GM21381 (cell line): ENCODE measurements around the gene KCNQ1.

Source experiments
- ATAC-seq: cut with Tn5 transposase; IDR thresholded peaks from one replicate; pipeline ENCODE4 v1.9.1; 2021; ENCODE audit warnings: mild to moderate bottlenecking, moderate library complexity; ENCODE audit not compliant: unreplicated experiment

The KCNQ1 gene

DNA sequence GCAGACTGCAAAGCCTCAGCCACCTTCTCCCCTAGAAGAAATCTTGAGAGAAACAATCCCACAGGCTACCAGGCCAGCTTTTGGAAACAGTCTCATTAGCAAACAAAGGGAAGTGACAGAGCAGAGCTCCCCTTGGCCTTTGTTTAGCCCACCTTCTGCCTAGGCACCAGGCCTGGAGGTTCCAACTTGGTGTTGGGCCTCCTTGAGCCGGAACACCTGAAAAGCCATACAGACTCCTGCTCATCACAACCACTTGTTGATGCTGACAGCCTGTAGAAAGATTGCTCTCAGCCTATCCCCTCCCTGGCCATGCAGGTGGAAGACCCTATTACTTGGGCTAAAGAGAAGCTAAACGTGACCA, 228.4 kb downstream of the KCNQ1 start:
- no peak for ATAC-seq

DNA sequence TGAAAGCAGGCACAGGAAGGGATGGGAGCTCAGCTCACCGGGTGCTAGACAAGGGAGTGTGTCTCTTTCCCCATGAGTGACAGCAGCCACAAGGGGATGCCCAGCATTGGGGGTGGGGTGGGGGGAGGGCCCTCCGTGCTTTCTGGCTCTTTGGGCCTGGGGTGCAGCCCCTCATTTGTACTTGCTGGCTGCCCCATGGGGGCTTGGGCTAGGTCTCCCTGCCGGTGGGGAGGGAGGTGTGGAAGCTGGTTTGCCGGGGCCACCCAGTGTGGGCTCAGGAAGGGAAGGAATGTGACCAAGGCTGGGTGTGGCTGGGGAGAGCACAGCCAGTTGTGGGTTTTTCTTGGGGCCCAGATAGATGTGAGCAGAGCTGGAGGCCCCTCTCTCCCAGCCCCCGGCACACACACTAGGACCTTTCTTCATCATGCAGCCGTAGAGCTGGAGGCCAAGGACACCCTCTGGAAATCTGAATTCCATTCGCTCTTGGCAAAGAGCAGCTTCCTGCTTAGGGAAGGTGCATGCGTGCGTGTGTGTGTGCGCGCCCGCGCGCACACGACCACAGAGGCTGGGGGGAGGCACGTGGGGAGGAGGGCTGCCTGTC, 229.2 kb downstream of the KCNQ1 start:
- no peak for ATAC-seq

DNA sequence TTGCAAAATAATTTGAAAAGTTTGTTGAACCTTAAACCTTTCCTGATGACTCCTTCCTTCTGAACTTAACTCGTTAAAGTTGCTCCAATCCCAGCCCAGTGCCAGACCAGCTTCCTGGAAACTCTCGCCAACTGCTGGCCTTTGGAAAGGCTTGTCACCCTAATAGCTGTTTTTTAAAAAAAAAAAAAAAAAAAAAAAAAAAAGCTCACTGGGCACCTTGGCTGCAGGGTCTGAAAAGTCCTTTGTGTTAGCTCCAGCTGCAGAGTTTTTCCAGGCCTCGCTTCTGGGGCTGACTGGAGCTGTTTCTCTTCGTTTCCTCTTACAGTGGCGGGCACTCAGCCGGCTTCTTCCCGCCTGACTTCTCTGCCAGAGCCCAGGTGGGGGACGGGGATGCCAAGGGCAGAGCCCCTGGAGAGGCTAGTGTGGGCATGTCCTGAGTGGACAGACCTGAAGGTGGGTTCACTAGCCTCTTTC, 229.9 kb downstream of the KCNQ1 start:
- no peak for ATAC-seq

DNA sequence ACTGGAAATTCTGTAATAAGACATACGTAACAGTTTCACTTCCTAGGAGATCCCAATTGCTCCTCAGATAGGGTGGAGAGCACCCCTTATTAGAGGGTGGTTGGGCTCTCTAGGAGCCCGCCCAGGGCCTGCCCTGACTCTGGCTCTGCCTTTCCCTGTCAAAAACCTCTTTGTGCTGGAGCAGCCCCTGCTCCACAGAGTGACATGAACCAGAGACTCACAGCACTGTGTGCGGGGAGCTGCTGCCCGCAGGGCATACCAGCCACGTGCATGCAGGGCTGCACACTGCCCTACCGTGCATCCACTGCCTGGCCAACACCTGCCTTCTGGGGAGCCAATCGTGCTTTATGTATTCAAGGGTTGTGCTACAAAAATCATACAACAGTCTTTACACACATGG, 230.7 kb downstream of the KCNQ1 start:
- no peak for ATAC-seq

DNA sequence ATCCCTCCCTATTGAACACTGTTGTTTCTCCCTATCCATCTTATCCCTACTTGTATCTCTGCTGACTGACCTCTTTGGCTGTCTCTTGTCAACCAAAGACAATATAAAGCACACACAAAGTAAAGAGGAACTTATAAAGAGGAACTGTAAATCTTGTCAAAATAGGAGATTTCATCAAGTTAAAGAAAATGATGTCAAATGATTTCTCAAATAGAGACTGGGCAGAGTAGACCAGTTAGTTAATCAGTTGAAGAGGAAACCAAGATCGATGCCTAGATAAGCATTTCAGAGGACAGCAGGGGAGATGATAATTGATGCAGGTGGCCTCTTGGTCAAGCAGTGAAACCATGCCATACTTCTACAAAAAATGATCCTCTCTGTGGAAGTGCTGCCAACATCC, 232.3 kb downstream of the KCNQ1 start:
- ATAC-seq = no peak

DNA sequence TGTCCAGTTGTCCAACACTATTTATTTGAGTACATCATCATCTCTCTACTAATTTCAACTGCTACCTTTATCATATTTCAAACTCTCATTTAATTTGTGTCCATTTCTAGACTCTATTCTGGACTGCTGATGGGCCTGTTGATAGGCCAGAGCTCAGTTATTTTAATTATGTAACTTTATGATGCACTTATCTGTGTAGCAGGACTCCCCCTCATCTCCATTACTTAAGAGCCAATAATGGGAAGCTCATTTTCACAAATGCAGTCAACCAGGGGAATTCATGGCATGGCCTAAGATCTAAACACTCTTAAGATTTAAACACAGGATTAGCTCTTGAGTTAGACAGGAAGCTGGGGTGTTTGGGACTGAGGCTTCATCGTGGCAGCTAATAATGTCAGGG, 233.6 kb downstream of the KCNQ1 start:
- ATAC-seq = no peak

DNA sequence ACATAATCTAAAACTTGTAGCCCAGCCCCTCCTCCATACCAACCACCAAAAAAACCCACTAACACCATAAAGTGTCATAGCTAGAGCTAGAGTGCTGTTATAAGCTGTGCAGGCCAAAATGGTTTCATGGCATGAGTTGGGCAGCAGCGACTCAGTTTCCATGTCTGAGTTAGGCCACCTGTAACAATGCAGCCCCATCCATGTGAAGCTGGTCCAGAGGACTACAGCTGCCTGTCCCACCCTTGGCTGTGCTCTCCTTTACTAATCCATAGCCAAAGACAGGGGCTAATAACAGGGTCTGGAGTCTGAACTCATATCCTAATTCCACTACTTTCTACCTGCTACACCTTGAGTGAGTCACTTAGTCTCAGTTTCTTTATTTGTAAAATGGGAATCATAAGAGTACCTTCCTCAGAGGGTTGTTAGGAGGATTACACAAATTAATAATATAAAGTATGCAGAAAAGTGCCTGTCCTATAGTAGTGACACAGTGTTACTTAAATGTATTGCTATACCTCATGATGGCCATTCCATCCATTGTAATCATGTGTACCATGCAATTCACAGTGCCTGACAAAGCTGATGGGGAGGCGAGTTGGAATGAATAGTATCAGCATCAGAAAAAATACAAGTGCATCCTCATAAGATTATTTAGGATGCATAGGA, 234.3 kb downstream of the KCNQ1 start:
- ATAC-seq = no peak

DNA sequence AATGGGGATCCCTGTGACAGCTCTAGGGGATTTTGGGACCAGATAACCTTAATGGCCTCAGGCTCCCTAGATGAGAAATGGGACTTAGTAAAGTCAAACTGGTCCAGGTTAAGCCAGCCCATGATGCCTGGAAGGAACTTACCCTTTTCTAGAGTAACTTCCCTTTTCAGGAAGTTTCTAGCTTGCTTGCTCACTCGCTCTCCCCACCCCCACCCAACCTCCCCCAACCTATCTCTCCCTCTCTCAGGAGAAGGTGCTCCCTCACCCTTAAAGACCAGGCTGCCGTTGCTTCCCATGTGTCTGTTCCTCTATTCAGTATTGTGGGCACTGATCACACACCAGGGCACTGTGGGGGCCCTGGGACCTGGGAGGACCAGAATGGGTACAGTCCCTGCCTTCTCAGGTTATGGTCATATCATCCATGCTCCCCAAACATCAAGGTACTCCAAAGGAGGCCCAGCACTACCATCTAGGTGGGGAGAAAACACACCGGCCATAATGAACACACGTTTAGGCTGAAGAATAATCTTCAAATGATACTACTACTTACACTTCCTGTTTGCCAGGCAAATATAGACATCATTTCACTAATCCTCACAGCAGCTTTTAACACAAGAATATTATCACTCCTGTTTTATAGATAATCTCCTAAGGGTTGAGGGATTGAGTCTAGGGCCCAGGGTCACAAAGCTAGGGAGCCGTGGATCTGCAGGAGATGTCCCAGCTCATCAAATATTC, 236.8 kb downstream of the KCNQ1 start:
- no peak for ATAC-seq

DNA sequence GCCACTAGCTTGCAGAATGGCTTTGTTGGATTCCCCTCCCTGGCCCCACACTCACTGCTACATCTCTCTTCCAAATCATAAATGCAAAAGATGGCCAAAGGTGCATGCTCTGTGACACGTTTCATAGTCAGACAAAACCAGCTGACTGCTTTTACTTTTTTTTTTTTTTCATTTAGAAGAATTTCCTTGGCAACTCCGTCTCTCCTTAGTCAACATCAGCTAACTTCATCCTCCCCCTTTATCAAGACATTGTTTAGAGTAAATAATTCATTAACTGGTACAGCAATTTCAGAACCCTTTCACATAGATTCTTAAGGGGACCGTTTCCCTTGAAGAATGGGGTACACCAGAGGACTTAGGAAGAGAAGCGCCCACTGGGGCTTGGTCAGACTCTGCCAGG, 239.0 kb downstream of the KCNQ1 start:
- ATAC-seq = no peak

DNA sequence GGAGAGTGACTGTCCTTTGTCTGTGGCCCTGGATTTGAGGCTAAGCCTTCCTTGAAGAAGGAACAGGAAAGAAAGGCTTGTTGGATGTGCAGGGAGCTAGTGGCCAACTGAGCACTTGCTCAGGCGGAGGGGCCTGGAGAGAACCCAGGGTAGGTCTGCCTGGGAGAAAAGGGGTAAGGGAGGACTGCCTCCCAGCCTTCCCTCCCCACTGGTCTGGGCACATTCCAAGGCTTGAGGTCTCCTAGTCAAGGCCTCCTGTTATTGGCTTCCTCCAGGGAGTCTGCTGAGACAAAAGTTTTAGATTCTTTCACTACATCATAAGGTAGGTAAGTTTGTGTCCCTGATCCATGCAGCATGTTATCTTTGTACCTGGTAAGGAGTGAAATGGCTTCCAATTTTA, 239.8 kb downstream of the KCNQ1 start:
- ATAC-seq = no peak

DNA sequence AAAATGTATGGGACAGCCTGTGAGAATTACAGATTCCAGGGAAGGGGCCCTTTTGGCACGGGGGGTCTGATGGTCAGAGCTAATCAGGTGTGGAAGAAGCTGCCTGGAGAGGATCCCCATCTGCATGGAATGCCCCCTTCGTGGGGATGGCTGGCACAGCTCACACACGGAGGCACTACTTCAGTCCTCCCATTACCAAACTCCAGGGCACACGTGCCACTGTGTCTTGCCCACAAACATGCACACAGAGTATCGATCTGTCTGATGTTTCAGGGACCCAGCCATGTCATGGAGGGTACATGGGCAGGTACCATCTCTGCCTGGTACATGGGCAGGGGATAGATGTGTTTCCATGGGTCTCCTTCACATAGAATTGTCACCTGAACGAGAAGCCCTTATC, 240.2 kb downstream of the KCNQ1 start:
- no peak for ATAC-seq

DNA sequence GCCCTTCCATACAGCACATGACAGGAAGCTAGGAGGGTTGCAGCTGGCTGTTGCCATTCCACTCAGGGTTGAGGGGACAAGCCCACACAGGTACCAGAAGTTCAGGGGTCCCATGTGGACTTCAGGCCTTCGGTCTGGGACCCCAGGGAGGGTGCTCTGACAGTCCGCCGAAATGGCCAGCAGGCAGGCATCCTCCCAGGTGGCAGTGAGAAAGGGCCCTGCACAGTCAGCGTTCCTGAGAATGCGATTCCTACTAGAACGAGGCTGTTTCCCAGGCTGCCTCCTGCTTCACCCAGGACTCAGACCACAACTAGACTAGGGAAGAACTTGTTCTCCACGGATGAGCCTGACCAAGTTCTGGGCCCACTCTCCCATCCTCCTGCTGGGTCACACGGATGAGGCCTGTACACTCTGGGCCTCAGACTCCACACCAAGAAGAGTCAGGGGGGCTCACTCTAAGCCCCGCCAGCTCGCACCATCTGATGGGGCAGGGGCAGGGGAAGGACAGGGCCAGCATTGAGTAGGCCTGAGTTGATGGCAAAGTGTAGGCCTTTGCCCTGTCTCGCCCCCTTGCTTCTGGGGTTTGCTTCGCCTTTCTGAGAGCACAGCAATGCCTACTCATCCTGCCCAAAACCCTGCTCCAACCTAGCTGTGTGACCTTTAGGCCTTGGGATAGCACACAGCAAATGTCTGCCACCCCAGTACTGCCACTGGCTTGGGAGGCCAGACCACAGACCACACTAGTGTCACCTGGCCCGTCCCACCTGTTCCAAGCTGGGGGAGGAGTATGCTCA, 241.0 kb downstream of the KCNQ1 start:
- no peak for ATAC-seq

DNA sequence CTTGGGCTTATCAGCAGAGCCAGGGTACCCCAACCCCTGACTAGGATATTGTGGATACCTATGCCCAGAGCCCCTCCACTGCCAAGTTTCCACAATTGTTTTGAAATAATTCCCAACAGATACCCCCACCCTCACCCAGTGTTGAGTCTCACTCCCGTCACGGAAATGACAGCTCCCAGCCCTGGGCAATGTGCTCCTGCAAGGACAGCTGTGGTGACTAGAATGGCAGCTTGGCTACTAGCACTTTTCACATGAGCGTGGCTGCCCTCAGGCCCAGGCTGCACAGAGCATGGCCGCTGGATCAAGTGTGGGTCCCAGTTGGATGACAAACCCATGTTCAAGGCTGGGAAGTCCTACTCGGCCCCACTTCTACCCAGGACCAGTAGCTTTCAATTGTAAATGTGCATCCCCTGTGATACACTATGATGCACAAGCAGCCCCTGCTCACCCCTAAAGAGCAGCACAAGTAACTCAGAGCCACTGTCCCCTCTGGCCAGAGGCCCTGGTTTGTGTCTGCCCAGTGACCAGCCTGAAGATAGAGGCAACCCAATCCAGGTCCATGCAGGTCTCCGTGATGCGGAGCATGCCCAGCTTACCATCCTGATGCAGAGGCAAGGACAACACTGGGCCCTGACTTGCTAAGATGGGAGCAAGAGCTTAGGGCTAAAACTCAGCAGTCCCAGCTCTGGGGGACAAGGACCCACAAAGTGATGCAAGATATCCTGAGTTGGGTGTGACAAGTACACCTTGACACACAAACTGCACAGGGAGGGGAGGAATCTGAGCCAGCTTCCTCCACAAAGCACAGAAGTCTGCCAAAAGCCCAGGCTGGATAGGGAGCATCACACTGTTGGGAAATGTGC, 241.8 kb downstream of the KCNQ1 start:
- no peak for ATAC-seq

DNA sequence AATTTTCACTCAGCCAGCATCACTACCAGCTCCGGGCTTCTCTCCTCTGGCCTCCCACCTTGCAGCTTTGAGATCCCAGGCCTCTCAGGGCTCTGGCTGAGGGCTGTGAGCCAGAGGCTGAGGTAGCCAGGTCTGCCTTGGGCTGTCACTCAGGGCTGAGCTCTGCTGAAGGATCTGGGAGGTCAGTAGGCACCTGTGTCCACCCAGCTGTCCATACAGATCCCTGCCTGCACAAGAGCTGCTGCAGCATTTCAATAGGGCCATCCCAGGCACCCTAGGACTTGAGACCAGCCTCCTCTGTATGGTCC, 242.4 kb downstream of the KCNQ1 start:
- no peak for ATAC-seq

DNA sequence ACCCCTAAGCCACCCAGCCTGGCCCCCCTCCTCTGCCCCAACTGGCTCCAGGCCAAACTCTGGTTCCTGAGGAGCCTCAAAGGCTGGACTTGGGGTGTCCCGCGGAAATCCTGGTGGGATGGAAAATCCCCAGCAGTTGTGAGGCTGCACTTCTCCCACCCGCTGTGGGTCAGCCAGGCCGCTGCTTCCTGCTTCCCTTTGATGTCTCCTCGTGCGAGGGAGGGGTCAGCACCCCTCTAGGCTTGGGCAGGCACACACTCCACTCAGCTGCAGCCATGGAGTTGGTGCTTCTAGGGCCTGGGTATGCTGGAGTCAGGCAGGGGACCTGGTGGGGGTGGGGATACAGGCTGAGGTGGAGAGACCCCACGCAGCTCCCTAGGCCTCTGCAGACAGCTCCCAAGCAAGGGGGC, 243.0 kb downstream of the KCNQ1 start:
- ATAC-seq = no peak

DNA sequence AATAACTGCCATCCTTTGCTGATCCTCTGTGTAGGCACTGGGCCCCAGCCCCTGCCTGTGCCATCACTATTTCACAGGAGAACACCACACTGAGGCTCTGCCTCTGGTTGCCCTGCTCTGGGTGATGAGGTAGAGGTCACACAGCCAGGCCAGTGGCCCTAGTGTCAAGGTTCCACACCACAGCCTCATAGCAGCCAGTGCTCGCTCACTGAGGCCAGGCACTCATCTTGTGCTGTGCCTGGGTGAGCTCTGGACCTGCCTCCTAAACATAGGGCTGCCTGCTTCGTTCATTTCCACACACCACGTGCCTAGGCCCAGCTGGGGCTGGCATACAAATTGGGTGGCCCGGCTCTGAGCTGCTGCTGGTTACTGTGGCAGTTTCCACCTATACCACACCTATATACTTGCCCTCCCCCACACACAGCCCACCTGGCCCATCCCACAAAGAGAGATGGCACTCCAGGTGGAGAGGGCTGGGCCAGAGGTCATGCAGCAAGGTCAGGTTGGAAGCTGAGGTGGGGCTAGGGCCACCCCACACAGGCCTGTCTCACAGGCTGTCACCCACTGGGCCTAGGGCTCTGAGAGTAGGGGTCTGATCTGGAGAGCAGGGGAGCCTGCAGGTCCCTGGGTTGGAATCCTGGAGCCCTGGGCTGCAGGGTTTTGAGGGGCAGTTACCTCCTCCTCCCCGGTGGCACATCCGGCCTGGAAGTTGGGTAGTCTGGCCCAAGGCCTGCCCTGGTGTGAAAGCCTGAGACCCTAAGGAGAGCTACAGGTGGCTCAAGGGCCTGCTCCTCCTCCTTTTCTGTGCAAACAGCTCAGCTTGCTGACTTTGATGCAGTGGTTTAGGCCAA, 243.8 kb downstream of the KCNQ1 start:
- ATAC-seq = no peak

DNA sequence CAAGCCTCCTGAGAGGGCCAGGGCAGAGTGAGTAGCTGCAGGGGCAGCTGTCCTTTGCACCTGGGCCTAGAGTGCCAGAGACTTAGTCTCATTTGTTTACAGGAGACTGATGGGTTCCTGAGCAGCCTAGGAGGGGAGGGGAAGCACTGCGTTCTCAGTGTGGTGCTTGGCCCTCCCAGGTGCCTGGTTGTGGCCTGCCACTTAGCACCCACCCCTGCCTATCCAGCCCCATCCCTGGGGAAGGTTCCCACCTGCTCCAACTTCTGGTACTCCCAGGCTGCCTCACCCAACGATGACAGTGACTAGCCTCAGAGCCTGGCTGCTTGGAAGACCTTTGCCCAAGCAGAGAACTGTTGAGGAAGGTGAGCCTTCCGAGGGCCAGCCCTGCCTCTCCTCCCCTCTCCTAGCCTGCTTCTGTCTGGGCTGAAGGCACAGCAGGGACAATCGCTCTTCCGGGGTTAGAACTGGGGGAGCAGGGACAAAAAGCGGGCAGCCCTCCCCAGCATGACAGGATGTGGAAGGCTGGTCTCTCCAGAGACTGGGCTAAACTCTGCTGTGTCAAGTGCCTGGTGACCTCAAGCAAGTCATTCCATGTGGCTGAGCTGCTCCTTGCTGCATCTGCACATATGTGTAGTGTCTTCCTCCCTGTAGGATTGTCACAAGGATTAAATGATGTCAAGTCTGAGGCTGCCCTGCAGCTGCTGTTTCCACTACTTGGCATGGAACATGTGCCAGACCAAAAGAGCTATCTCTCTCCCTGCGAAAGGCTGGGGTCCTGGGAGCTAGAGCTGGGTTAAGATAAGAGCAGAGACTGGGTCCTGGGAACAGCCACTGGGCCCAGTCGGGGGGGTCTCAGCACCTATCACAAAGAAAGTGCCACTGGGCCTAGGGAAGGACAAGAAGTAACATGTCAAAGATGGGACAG, 245.1 kb downstream of the KCNQ1 start:
- no peak for ATAC-seq

DNA sequence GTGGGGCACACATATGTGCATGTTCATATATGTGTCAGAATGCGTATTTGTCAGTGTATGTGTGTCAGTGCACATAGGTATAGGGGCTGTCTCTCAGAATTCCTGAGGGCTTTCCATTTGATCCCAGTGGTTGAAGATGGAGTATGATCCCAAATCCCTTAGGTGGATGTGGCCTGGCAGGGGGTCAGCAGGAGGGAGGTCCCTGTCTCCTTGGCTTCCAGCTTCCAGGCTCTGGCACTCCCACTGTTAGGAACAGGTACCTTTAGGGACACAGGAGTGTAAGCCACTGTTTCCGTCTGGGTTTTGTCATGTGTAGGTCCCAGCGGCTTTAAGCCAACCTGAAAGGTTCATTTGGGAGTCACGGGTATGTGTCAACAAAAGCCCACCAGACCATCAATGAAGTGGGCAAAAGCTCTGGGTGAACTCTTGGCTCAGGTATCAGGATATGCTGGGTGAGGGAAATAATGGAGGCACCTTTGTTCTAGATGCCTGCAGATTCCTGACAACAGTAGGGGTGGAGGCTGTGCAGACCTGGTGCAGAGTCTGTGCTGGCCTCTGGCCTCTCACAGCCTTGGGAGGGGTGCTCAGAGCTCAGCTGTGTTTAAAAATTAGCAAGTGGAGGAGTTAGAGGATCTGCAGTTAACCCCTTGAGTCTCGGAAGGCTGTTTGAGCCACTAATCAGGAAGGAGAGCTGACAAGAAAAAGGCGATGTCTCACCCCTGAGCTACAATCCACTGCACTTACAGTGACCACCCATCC, 246.0 kb downstream of the KCNQ1 start:
- ATAC-seq = no peak
